ENCODE data around the gene SMAD7. TPM values are rescaled to one million over a fixed set of nuclear protein-coding genes. Genes with fewer than 3 reads are reported as not detected.
A peak's percentile ranks its signal among the peaks of the same experiment; 100 is the strongest.

SMAD7 gene
- 10 to 100 TPM; 19.6 to 23.9 (median 20.7) TPM for total RNA-seq

GRCh38 chr18:48950536-48951447, at the start of gene SMAD7:
TSS of gene SMAD7 (minus strand) at chr18:48950965. CDS start at chr18:48950424, 541 bp downstream.
- WGBS, 2 donors = 0% methylated on average over 29 to 38 of the region's 71 CpGs
- DNase-seq (ENCODE audit: low spot score in 2 of 2) = no peak
- no peak for TF ChIP-seq CTCF (IDR thresholded peaks at IDR 0.05)
- TF ChIP-seq POLR2A (IDR thresholded peaks at IDR 0.05) = no peak
- intact Hi-C loops (cut with DNase I; ENCODE audit: low total_unique reads) = no loop called here
- H3K4me3 ChIP-seq (ENCODE audit: low read depth, poor library complexity, severe bottlenecking) = peak within 1 kb of the TSS; percentile 65

- TF ChIP-seq CTCF (IDR thresholded peaks at IDR 0.05) = no peak
- no peak for TF ChIP-seq POLR2A (IDR thresholded peaks at IDR 0.05)
- 92 to 97% methylated on average over 11 of the region's 11 CpGs for WGBS, 2 donors
- no peak for DNase-seq (ENCODE audit: low spot score in 2 of 2)
Observed at GRCh38 chr18:48999569-48999968, 48.8 kb upstream of the SMAD7 start.

GRCh38 chr18:48997985-48998831, 47.4 kb upstream of the SMAD7 start:
- peak; percentile 53 to 95 for DNase-seq (ENCODE audit: low spot score in 2 of 2)
- intact Hi-C loops (cut with DNase I; ENCODE audit: low total_unique reads) = no loop called here
- H3K4me3 ChIP-seq (ENCODE audit: low read depth, poor library complexity, severe bottlenecking) = no peak overlapping the region
- 39 to 55% methylated on average over 17 of the region's 17 CpGs for WGBS, 2 donors
- TF ChIP-seq POLR2A (IDR thresholded peaks at IDR 0.05) (no peak), CTCF (IDR thresholded peaks at IDR 0.05) (no peak)

More at GRCh38 chr18:48999569-48999968, 48.8 kb upstream of the SMAD7 start:
- no peak overlapping the region for H3K4me3 ChIP-seq (ENCODE audit: low read depth, poor library complexity, severe bottlenecking)
- intact Hi-C loops (cut with DNase I; ENCODE audit: low total_unique reads) = no loop called here

GRCh38 chr18:48997681-48997984, 46.9 kb upstream of the SMAD7 start:
- intact Hi-C loops (cut with DNase I; ENCODE audit: low total_unique reads) = no loop called here
- no peak overlapping the region for H3K4me3 ChIP-seq (ENCODE audit: low read depth, poor library complexity, severe bottlenecking)
- no peak for DNase-seq (ENCODE audit: low spot score in 2 of 2)
- TF ChIP-seq POLR2A (IDR thresholded peaks at IDR 0.05) (no peak), CTCF (IDR thresholded peaks at IDR 0.05) (no peak)
- 65 to 69% methylated on average over 6 of the region's 6 CpGs for WGBS, 2 donors

GRCh38 chr18:48996901-48997463, 46.2 kb upstream of the SMAD7 start:
- DNase-seq (ENCODE audit: low spot score in 2 of 2) = no peak
- no peak overlapping the region for H3K4me3 ChIP-seq (ENCODE audit: low read depth, poor library complexity, severe bottlenecking)
- intact Hi-C loops (cut with DNase I; ENCODE audit: low total_unique reads) = no loop called here
- 48 to 53% methylated on average over 7 to 8 of the region's 8 CpGs for WGBS, 2 donors
- TF ChIP-seq POLR2A (IDR thresholded peaks at IDR 0.05) (no peak), CTCF (IDR thresholded peaks at IDR 0.05) (no peak)

Data from lower leg skin (tissue), 4 donors.